ENCODE measurements around the gene CABP4.

CABP4 gene

DNA sequence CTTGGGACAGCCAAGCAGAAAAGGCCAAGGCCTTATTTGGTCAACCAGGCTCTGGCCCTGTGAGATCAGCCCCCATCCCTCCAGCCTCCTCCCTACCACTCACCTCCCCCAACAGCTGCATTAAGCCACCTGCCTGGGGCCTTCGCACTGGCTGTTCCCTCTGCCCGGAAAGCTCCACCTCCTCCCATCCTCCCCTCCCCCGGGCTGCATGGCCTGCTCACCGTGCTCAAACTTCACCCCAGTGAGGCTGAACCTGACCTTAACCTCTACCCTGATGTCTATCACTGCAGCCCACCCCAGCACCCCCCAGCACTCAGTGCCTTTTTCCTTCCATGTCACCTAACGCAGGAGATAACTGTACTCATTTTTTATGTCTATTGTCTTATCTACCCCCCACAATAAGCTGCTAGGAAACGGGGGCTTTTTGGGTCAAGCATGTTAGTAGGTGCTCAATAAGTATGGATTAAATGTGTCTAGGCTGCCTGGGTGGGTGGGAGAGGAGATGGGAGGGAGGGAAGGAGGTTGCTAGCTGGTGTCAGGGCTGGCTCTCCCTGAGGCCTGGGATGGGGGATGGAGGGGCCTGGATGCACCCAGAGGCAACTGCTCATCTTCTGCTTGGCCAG, 18.6 kb upstream of the CABP4 start:
- DNase-seq: peak; percentile 58 to 65

DNA sequence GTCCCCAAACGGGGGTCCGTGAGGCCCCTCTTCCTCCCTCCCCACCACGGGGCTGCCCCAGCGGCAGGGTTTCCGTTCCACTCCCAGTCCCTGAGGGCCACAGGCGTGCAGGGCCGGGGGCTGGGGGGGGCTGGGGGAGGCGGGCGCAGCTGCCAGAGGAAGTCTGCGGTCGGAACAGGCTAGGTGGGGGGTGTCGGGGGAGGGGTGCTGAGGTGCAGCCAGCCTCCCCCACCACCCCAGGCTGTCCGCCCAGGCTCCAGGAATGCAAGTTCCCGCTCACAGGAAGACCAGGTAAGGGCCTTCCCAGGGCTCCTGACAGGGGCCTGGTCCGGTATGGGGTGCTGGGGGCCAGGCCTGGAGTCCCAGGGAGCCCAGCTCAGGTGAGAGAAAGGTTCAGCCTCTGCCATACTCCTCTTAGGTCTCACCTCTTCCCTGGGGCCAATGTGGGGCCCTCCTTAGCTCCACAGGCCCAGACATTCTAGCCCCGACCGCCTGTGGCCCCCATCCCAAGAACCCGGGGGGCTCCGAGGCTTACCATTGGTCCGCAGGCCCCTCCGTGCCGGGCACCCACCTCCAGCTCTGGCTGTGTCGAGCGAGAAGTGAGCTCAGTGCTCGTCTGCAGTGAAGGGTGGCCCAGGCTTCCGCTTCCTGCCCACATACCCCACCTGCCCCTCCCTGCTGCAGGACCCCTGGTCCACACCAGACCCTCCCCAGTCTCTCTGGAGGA, 17.9 kb upstream of the CABP4 start, which contains the start of gene PTPRCAP:
TSS of gene PTPRCAP (minus strand) at position 601 of the 727 bp plus-strand sequence. CDS start at position 538, 63 bp downstream.
- DNase-seq: peak; percentile 73 to 78

DNA sequence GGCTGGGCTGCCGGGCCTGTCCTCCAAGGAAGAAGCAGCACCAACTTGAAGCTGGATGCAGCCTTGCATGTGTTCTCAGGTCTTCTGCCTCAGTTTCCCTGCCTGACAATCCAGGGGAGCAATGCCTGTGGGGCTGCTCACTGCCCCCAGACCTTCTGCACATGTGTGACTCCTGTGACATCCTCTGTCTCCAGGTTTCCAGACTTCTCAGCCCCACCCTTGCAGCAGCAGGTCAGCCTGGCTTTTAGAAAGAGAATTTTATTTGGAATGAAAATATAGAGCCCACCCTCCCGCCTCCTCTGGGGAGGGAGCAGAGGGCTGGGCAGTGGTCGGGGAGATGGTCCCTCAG, 17.4 kb upstream of the CABP4 start:
- DNase-seq: no peak

DNA sequence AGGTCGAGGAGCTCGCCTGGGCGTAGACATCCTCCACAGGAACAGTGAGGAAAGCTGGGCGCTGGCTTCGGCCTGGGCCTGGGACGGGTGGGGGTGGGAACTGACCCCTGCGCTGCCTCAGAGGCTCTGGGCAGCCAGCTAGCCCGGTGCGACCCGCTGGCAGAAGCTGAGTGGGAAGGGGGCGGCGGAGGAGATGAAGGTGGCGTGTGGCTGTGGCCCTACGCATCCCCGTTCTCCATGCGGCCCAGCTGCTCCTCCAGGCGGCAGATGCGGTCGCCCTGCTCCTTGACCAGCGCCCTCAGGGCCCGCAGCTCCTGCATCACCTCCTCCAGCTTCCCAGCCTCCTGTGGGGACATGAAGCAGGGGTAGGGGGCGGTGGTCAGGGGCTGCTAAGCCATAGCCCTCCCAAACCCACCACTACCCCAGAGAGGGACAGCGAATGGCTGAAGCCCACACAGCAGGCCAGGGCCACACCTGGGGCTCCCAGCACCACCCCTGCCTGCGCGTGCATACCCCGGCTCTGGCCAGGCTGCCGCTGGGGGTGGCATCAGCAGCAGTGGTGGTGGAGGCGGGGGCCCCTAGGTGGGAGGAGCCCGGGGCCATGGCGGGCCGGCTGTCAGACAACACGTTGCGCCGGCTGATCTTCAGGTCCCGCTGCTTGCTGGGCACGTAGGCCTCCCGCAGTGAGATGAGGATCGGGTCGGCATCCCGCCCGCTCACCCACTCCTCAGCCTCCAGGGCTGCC, 16.8 kb upstream of the CABP4 start:
- peak; percentile 66 to 76 for DNase-seq

DNA sequence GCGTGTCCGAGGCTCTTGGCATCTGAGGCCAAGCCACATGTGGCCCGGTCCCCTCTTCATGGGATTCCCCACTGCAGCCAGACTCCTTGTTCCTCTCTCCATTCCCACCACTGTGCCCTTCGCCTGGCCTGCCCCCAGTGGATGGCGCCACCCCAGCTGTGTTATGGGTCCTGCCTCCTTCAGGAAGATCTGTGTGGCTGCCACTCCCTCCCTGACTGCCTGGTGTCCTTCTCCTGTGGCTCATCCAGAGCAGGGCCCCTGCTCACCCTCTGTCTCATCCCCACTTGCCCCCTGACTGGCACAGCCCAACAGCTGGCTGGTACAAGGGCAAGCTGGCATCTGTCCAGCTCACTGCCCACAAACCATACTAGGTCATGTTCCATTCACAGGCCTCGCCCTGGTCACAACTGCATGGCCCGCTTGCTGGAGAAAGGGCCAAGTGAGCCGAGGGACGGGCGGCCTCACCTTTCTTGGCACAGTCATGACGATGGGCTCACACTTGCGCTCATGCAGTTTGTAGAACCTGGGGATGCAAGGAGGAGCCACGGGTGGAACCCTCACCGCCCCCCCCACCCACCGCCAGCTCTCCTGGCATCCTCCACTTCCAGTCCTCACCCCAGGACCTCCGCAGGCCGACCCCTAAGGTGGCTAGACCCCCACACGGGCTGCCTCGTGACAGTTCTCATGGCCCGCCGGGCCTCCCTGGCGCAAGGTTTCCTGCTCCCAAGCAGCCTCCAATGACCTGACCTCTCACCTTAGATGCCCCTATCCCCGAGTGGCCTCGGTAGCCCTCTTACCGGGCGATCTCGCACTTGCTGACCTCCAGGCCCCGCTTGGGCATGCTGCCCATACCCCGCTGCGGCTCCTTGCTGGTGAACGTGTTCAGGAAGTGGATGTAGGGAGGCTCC, 15.6 kb upstream of the CABP4 start:
- no peak for DNase-seq

DNA sequence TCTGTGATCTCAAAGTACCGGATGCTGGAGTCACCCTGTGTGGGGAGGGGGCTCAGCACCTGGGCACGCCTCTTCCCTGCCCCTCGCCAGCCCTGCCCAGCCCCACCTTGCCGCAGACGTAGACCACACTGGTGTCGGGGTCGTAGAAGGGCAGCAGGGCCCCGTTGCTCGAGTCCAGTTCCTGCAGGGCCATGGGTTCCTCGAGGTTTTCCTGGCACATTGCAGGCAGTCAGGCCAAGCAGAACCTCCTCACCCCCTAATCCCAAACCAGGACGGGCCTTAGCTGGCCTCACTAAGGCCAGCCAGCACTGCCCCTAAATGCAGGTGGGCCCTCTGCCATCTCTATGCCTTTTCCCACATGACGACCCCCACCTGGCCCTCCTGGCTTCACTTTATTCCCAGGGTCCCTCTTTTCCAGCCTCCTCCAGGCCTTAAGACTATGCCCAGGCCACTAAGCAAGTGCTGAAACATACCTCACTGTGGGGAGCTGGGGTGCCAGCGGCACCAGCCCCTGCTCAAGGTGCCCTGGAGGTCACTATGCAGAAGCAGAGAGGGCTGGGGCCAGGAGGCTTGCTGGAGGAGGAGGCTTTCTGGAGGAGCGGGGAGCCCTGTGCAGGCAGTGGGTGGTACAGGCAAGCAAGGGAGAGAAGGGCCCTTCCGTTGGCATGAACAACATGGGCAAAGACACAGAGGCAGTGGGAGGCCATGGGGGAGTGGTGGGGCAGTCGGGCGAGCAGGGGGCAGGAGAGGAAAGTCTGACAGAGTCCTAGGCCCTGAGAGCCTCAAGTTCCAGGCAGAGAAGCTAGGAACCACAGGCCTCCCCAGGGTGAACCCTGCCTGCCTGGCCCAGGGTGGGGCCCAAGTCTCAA, 14.7 kb upstream of the CABP4 start:
- no peak for DNase-seq

DNA sequence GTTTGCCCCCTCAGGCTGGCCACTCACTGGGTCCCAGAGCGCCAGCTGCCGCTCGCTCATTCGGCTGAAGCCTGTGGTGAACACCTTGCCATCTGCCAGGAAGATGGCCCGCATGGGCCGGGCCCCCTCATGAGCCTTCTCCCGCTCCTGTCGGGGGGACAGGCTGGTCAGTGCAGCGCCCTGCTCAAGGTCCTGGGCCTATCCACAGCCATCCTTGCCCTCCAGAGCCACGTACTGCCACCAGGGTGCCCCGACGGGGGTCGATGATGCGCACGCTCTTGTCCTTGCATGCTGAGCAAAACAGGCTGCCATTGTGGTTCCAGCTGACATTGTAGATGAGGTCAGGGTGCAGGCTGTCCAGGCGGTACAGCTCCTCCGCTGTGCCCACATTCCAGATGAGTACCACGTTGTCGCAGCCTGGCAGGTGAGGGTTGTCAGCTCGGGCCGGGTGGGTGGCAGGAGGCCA, 14.0 kb upstream of the CABP4 start:
- DNase-seq: no peak

DNA sequence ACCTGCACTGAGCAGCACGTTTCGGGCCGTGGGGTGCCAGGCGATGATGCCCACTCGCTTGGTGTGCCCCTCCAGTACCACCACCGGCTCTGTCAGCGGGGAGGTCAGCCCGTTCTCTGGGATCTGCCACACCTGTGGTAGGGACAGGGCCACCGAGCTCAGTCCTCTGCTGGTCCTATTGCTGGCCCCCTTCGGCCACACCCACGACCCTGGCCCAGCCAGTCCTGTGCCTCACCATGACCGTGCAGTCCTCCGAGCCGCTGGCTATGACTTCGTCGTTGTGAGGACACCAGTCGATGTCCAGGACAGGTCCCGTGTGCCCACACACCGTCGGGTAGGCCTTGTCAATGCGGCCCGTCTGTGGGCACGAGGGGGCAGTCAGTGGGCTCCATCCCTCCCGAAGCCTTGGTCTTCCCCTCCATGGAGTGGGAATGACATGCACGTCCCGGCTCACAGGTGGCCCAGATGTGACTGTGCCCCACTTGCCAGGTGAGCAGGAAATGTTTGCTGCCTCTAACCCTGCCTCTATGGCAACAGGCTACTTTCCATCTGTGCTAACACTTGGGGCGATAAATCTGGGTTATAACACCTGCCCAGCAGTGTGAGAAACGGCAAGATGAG, 13.3 kb upstream of the CABP4 start:
- peak; percentile 29 to 49 for DNase-seq

DNA sequence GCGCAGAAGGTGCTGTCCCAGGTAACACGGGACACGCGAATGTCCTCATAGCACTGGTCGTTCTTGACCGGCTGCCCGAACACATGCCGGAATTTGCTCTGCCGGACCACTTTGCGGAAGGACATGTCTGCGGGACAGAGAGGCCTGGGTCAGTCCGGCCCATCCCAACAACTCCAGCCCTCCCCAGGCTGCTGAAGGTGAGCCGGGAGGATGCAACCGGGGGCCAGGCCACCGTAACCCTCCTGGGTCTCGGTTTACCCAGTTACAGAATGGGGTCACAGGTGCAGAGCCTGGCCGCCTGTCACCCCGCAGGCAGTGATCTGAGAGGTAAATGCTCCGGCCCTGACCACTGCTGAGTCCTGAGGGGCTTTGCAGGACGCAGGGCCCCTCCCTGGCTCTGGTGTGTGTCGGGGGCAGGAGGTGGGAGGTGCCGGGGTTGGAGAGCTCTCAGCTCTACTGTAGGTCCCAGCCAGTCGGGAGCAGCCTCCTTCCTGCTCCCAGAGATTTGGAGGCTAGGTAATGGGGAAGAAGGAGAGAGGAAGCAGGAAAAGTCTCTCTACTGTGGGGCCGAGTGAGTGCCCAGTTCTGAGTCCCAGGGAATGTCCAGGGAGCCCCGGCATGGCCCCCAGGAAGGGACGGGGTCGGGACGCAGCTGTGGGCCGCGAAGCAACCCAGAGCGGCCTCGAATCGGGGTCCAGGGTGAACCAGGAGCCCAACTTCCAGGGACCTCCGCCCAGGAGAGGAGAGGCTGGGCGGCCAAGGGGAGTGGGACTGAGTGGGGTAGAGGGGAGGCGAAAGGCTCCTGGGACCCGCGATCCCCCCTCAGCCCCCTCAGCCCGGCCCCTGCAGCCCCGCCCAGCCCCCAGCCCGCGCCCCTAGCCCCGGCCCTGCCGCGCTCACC, 12.4 kb upstream of the CABP4 start:
- no peak for DNase-seq

DNA sequence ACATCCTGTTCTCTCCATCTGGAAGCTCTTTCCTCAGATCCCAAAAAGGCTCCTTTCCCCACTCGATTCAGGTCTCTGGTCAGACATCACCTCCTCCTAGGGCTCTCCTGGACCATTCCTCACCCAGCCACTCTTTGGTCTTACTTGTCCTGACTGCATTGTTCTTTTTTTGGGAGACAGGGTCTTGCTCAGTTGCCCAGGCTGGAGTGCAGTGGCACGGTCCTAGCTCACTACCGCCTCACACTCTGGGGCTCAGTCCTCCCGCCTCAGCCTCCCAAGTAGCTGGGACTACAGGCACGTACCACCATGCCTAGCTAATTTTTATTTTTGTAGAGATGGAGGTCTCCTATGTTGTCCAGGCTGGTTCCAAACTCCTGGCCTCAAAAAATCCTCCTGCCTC, 9.6 kb upstream of the CABP4 start:
- DNase-seq: no peak

DNA sequence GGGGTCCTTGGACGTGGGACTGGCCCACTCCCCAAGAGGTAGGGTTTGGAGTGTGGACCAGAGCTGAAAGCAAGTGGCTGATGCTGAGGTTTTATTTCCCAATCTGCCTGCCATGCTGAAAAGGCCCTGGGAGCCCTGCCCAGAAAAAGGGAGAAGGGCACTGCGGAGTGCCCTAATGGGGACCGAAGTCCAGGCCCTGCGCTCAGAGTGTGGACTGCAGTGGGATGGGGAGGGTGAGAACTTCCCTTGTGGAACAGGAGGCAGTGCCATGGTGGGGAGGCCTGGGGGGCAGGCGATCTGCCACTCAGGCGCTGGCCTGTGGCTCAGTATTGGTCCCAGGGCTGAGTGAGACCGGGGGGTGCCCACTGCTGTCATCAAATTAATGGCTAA, 6.9 kb upstream of the CABP4 start:
- DNase-seq: no peak

DNA sequence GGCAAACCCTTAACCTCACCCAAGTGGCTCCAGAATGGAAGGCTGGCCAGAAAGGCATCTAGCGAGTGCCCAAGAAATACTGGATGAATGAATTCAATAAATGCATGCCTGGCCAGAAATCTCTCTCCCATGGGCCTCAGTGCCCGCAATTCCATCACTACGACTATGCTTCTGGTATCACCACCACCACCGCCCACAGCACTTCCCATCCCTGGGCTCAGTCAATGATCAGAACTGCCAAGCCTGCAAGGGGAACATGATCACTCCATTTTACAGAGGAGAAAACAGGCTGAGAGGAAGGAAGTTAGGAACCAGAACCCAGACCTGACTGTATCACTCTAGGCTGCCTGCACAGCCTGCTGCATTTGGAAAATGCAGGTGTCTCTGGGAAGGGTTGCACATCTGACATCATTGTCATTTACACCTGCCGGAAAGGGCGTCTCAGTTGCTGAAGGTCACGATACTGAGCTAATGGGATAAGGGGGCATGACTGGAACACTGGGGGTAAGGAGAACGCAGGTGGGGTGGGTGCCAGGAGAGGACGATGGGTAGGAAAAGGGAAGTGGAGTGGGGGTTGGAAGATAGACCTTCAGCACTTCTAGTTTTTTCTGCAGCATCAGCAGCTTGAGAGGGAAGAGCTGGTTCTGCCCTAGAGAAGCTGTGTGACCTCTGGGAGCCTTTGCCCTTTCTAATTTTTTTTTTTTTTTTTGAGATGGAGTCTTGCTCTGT, 5.9 kb upstream of the CABP4 start:
- no peak for DNase-seq

DNA sequence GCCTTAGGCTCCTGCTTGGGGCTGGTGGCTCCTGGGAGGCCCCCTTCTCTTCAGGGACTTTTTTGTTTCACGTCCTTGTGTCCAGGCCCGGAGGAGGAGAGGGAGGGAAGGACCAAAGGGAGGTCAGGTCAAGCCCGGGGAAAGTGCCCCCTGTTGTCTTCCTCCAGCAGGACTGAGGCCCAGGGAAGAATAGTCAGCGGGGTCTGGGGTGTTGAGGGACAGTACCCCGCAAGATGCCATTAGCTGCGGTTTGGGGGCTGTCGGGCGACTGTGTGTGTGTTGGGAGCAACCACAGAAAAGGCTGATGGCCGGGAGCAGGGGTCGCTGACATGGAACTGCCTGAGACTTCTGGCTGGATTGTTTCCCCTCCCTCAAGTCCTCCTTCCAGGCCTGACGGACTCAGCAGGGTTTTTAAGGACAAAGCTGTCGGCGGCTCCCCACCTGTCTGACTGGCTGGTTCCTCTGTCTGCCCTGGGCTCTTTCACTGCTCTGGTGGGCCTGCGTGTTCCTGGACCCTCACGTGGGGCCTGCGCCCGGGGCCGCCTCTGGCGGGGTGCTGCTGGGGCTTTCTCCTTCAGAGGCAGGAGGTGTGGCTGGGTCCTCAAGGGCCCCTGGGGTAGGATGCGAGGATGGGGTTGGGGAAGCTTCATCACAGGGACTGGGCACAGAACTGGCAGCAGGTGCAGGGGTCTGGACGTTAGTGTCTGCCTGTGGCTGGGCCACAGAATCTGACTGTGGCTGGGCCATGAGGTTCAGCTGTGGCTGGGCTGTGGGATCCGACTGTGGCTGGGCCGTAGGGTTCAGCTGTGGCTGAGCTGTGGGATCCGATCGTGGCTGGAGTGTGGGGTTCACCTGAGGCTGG, 4.1 kb upstream of the CABP4 start:
- DNase-seq: no peak

DNA sequence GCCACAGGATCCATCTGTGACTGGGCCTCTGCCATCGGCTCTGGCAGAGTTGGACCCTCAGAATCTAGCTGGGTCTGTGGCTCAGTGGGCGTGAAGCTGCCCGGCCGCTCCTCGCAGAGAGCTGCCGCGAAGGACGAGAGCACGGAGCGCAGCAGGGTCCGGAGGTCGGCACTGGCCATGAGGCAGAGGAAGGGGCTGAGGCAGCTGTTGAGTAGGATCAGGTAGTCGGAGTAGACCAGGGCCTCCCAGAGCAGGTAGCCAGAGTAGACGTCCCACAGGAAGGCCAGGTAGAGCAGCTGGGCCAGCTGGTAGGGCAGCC, 3.5 kb upstream of the CABP4 start:
- DNase-seq: no peak

DNA sequence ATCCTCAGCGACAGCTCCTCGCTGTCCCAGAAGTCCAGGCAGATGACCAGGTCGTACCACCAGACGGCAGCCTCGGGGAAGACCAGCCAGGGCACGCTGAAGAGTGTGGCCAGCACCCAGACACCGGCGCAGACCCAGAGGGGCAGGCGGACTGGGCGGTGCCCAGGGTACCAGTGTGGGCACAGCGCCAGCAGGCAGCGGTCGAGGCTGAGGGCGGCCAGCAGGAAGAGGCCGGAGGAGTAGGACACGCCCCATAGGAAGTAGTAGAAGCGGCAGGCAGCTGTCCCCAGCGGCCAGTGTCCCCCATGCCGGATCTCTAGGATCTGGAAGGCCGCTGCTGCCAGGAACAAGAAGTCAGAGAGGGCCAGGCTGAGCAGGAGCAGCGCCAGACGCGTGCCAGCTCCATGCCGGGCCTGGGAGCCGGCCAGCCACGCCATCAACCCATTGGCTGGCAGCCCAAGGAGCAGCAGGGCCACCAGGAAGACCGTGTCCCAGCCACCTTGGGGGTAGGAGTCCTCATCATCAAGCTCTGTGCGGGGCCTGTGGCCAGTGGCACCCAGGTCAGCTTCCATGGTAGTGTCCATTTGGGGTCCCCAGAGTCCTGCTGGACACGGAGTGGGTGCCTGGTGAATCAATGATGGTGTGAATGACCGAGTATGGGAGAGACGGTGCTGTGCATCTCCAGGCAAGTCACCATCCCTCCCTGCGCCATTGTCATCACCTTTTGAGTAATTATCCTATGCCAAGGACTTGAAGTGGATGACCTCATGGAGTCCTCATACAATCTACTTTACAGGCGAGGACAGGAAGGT, 2.8 kb upstream of the CABP4 start, which contains the start of gene GPR152:
TSS of gene GPR152 (minus strand) at position 589 of the 812 bp plus-strand sequence. CDS start at position 584, 5 bp downstream.
- DNase-seq: no peak

DNA sequence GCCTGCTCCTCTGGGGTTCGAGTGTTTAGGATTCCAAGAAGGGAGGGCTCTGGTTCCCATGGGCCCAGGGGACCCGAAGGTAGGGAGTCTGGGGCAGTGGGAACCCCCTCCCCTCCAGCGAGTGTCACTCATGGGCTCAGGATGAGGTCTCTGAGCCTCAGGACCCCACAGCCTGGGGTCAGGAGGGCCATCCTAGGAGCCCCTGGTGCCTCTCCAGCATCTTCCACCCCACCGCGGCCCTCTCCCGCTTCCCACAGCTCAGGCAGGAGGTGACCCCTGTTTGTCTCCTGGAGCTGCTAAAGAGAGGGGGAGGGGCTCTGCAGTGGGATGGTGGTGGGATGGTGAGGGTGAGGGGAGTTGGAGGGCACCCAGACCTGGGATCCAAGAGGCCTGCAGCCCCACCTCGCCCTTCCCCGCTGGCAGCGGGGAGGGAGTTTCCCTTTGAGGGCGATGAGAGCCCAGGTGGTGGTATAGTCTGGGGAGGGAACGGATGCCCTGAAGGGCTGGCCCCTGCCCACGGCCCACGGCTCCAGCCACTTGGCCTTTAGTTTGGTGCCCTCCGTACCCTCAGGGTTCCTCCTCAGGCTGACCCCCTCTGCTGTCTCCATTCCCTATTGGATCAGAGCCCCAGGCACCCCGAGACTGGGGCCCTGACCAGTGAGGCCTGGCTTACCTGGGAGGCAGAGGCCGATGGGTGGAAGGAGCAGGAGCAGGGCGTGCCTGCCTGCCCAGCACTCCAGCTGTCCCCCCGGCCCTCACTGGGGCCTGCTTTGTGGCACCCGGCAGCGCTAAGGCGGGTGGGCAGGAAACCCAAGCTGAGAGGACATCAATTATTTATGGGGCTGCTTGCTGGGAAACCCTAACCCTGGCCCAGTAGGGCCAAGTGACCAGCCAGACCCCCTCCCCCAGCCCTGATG, 1.1 kb upstream of the CABP4 start:
- DNase-seq: no peak
